Lower leg skin (tissue), 3 donors: ENCODE results near the gene MEAK7.

Experiments
- POLR2A ChIP-seq, 2 donors: fragments of 450-650 bp; IDR thresholded peaks; one replicate each; pipeline ENCODE4 v1.6.1; 2016 to 2017; ENCODE audit warnings: antibody characterized with exemption in 2 of 2, mild to moderate bottlenecking in 1 of 2, moderate library complexity in 1 of 2
- TF ChIP-seq, protein P1 (sequence below), 3 donors: fragments of 450-650 bp; IDR thresholded peaks; one replicate each; pipeline ENCODE4 v1.5.1; 2016; ENCODE audit warnings: antibody characterized with exemption in 3 of 3, mild to moderate bottlenecking in 3 of 3, moderate library complexity in 2 of 3

DNA sequence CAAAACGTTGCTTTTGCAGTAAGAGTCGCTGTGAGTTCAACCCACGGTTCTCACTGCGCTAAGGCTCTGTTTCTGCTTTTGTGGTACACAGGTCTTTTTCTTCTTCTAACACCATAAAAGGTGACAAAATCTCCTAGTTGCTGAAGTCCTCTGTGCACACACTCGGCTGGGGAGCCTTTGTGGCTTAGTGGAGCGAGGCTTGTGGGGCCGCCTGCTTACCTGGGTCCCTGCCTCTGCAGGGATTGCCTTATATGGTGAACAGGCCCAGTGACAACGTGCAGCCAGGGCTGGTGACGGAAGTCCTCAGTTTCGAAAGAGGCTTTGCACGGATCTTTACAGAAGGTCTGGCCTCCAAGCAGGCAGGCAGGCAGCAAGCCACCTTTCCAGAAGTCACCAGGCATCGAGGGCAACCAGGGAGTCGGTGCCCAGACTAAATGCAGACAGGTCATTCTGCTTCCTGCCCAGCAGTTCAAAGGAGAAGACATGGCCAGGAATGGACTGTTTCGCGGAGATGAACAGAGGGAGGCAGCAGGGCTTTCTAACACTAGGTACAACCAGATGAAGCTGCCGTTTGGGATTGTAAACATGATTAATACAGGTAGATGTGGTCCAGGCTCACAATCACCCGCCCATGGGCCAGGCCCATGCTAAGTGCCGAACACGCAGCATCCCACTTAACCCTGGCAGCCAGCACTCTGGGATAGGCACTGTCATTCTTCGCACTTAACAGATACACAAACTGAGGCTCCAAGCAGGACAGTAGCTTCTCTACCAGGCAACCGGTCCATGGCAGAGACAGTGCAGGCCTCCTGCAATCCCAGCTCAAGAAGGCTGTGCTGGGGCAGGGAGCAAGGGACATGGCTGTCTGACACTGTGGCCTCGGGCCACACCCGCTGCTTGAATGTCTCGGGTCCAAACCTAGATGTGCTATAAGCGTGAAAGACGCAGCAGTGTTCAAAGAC lies 10.7 kb upstream of the MEAK7 start:
- TF ChIP-seq, protein P1, sequence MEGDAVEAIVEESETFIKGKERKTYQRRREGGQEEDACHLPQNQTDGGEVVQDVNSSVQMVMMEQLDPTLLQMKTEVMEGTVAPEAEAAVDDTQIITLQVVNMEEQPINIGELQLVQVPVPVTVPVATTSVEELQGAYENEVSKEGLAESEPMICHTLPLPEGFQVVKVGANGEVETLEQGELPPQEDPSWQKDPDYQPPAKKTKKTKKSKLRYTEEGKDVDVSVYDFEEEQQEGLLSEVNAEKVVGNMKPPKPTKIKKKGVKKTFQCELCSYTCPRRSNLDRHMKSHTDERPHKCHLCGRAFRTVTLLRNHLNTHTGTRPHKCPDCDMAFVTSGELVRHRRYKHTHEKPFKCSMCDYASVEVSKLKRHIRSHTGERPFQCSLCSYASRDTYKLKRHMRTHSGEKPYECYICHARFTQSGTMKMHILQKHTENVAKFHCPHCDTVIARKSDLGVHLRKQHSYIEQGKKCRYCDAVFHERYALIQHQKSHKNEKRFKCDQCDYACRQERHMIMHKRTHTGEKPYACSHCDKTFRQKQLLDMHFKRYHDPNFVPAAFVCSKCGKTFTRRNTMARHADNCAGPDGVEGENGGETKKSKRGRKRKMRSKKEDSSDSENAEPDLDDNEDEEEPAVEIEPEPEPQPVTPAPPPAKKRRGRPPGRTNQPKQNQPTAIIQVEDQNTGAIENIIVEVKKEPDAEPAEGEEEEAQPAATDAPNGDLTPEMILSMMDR (IDR thresholded peaks at IDR 0.05) = no peak
- TF ChIP-seq POLR2A (IDR thresholded peaks at IDR 0.05) = no peak
